Measurements from ENCODE around the gene CYP24A1.

The CYP24A1 gene

DNA sequence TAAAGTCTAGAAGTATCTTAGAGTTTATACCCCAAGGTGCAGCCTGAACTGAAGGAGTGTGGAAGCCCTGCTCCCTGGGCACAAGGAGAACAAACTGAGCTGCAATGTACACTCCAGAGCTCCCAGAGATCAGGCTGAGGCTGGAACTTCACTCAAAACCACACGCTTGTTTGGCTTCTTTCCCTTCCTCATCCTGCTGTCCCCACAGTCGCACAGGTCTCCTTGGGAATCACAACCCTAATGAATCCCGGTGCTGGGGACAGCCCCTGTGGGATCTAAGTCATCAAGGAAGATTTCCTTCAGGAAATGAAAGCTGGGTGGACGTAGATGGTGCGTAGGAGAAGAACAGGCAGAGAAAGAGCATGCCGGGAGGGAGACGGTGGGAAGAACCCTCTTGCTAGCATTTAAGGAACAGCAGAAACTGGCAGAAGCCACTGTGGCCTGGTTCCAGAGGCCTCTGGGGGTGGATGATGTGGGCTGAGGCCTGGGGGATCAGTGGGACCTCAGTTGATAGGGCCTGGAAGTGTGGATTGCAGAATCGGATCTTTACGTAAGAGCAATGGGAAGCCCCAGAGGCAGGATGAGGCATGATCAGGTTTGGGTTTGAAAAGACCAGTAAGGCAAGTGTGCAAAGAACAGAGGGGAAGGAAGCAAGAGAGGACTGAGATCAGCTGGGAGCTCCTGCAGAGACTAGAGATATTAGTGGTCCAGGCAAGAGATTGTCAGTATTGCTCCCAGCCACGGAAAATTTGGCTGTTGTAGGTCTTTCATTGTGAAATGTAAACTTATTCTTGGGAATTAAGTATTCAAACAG, 21.4 kb downstream of the CYP24A1 start:
- ATAC-seq (ENCODE audit: insufficient read depth, low read depth) = no peak
- H3K4me1 ChIP-seq (ENCODE audit: insufficient read depth, low read length) = no peaks in the 10 kb centered on the region
- no peak for DNase-seq

DNA sequence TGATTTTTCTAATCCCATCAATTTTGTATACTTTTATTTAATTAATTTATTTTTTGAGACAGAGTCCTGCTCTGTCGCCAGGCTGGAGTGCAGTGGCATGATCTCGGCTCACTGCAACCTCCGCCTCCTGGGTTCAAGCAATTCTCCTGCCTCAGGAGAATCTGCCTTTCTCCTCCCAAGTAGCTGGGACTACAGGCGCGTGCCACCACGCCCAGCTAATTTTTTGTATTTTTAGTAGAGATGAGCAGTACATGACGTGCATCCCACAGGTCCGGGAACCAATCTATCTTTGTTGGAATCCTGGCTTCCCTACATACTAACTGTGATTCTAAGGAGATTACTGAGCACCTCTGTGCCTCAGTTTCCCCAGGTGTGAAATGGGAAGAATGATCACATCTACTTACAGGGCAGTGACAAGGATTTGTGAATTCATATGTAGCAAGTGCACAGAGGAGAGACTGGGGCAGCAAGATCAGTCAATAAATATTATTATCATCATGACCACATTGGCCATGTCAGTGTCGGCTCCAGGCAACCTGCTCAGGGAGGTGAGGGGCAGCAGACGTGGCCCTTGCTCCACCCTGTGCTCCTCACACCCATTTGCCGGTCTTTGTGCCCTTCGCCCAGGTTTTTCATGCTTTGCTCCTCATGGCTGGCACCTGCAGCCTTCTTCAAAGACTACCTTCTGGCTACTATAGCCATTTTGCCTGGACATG, 22.1 kb downstream of the CYP24A1 start:
- no peak for DNase-seq
- Histone ChIP-seq H3K9me3 (ENCODE audit: insufficient read depth, low read length, severe bottlenecking) (no peaks in the 10 kb centered on the region), H3K36me3 (ENCODE audit: insufficient read depth, low read length) (no peaks in the 10 kb centered on the region), H3K27me3 (ENCODE audit: insufficient read depth, low read length, poor library complexity) (peaks cover 19% of the 10 kb centered on the region), H3K4me1 (ENCODE audit: insufficient read depth, low read length) (no peaks in the 10 kb centered on the region), H2AFZ (ENCODE audit: low read depth, low read length) (no peak overlapping the region), H3K4me2 (ENCODE audit: insufficient read depth, low read length) (no peak overlapping the region), H4K20me1 (ENCODE audit: insufficient read depth, low read length) (no peaks in the 10 kb centered on the region), H3K27ac (ENCODE audit: low read length) (no peak overlapping the region), H3K4me3 (ENCODE audit: low read depth in 1 of 2, low read length in 2 of 2) (no peak overlapping the region), H3K9ac (ENCODE audit: low read depth, low read length) (no peak overlapping the region), H3K79me2 (ENCODE audit: insufficient read depth, low read length) (no peaks in the 10 kb centered on the region)
- ATAC-seq (ENCODE audit: insufficient read depth, low read depth) = no peak
- TF ChIP-seq, protein P1, sequence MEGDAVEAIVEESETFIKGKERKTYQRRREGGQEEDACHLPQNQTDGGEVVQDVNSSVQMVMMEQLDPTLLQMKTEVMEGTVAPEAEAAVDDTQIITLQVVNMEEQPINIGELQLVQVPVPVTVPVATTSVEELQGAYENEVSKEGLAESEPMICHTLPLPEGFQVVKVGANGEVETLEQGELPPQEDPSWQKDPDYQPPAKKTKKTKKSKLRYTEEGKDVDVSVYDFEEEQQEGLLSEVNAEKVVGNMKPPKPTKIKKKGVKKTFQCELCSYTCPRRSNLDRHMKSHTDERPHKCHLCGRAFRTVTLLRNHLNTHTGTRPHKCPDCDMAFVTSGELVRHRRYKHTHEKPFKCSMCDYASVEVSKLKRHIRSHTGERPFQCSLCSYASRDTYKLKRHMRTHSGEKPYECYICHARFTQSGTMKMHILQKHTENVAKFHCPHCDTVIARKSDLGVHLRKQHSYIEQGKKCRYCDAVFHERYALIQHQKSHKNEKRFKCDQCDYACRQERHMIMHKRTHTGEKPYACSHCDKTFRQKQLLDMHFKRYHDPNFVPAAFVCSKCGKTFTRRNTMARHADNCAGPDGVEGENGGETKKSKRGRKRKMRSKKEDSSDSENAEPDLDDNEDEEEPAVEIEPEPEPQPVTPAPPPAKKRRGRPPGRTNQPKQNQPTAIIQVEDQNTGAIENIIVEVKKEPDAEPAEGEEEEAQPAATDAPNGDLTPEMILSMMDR (IDR thresholded peaks at IDR 0.05; ENCODE audit: borderline replicate concordance, extremely low read depth, low read length, poor library complexity, severe bottlenecking) = no peak
- TF ChIP-seq EZH2 (IDR thresholded peaks at IDR 0.05; ENCODE audit: borderline replicate concordance, low read depth, low read length, severe bottlenecking) = no peak

More for the DNA sequence above, 21.4 kb downstream of the CYP24A1 start:
- Histone ChIP-seq H2AFZ (ENCODE audit: low read depth, low read length) (no peak overlapping the region), H3K27me3 (ENCODE audit: insufficient read depth, low read length, poor library complexity) (peaks cover 20% of the 10 kb centered on the region), H3K27ac (ENCODE audit: low read length) (no peak overlapping the region), H3K36me3 (ENCODE audit: insufficient read depth, low read length) (no peaks in the 10 kb centered on the region), H4K20me1 (ENCODE audit: insufficient read depth, low read length) (no peaks in the 10 kb centered on the region), H3K4me2 (ENCODE audit: insufficient read depth, low read length) (no peak overlapping the region), H3K79me2 (ENCODE audit: insufficient read depth, low read length) (no peaks in the 10 kb centered on the region), H3K9ac (ENCODE audit: low read depth, low read length) (no peak overlapping the region), H3K4me3 (ENCODE audit: low read depth in 1 of 2, low read length in 2 of 2) (no peak overlapping the region), H3K9me3 (ENCODE audit: insufficient read depth, low read length, severe bottlenecking) (no peaks in the 10 kb centered on the region)
- TF ChIP-seq EZH2 (IDR thresholded peaks at IDR 0.05; ENCODE audit: borderline replicate concordance, low read depth, low read length, severe bottlenecking) = no peak
- TF ChIP-seq, protein P1 (IDR thresholded peaks at IDR 0.05; ENCODE audit: borderline replicate concordance, extremely low read depth, low read length, poor library complexity, severe bottlenecking) = no peak

DNA sequence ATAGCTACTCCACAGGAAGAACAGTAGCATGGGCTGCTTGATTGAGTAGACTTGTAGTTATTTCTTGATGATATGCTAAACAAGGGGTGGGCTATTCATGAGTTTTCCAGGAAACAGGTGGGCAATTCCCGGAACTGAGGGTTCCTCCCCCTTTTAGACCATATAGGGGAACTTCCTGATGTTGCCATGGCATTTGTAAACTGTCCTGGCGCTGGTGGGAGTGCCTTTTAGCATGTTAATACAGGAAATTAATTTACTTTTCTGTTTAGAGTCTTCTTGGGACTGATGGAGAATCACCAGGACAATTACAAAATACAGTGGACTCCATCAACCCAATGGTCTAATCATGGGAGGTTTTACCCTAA, 22.7 kb downstream of the CYP24A1 start:
- Histone ChIP-seq H2AFZ (ENCODE audit: low read depth, low read length) (no peak overlapping the region), H3K9ac (ENCODE audit: low read depth, low read length) (no peak overlapping the region), H3K27ac (ENCODE audit: low read length) (no peak overlapping the region), H3K79me2 (ENCODE audit: insufficient read depth, low read length) (no peaks in the 10 kb centered on the region), H3K4me1 (ENCODE audit: insufficient read depth, low read length) (no peaks in the 10 kb centered on the region), H3K4me3 (ENCODE audit: low read depth in 1 of 2, low read length in 2 of 2) (no peak overlapping the region), H3K36me3 (ENCODE audit: insufficient read depth, low read length) (no peaks in the 10 kb centered on the region), H3K27me3 (ENCODE audit: insufficient read depth, low read length, poor library complexity) (peaks cover 19% of the 10 kb centered on the region), H3K9me3 (ENCODE audit: insufficient read depth, low read length, severe bottlenecking) (no peaks in the 10 kb centered on the region), H4K20me1 (ENCODE audit: insufficient read depth, low read length) (no peaks in the 10 kb centered on the region), H3K4me2 (ENCODE audit: insufficient read depth, low read length) (no peak overlapping the region)
- DNase-seq (peak; percentile 53), ATAC-seq (ENCODE audit: insufficient read depth, low read depth) (no peak)
- no peak for TF ChIP-seq EZH2 (IDR thresholded peaks at IDR 0.05; ENCODE audit: borderline replicate concordance, low read depth, low read length, severe bottlenecking)
- TF ChIP-seq, protein P1 (IDR thresholded peaks at IDR 0.05; ENCODE audit: borderline replicate concordance, extremely low read depth, low read length, poor library complexity, severe bottlenecking) = no peak
